Measurements from ENCODE around the gene ATP2B3. TPM values are rescaled to one million over a fixed set of nuclear protein-coding genes. Genes with fewer than 3 reads are reported as not detected.

Gene ATP2B3
- total RNA-seq, 1 donor from 2014 or later, result 0.37 TPM

- Mint-ChIP-seq H3K4me1 (ENCODE audit: low read depth) (peaks cover 66% of the 10 kb centered on the region), H3K27me3 (ENCODE audit: low read depth) (no peaks in the 10 kb centered on the region), H3K36me3 (ENCODE audit: low read depth) (peaks cover 1% of the 10 kb centered on the region), H3K9me3 (ENCODE audit: low read depth) (no peaks in the 10 kb centered on the region), H3K4me3 (ENCODE audit: unreplicated experiment) (no peak overlapping the region), H3K27ac (ENCODE audit: unreplicated experiment) (no peak overlapping the region)
- no peak for DNase-seq (ENCODE audit: low spot score)
- no peak for TF ChIP-seq CTCF (IDR thresholded peaks at IDR 0.05)
Measured at GRCh38 chrX:153493085-153493484, 24.4 kb upstream of the ATP2B3 start.

- peaks cover 1% of the 10 kb centered on the region for H3K36me3 Mint-ChIP-seq (ENCODE audit: low read depth)
- H3K27ac Mint-ChIP-seq (ENCODE audit: unreplicated experiment), result peak overlapping the region; percentile 92
- no peaks in the 10 kb centered on the region for H3K27me3 Mint-ChIP-seq (ENCODE audit: low read depth)
- DNase-seq (ENCODE audit: low spot score), result no peak
- peak overlapping the region; percentile 97 for H3K4me3 Mint-ChIP-seq (ENCODE audit: unreplicated experiment)
- no peaks in the 10 kb centered on the region for H3K9me3 Mint-ChIP-seq (ENCODE audit: low read depth)
- H3K4me1 Mint-ChIP-seq (ENCODE audit: low read depth), result peaks cover 64% of the 10 kb centered on the region
- TF ChIP-seq CTCF (IDR thresholded peaks at IDR 0.05), result no peak
Measured at GRCh38 chrX:153494061-153494460, 23.4 kb upstream of the ATP2B3 start.

- peaks cover 1% of the 10 kb centered on the region for H3K36me3 Mint-ChIP-seq (ENCODE audit: low read depth)
- H3K4me1 Mint-ChIP-seq (ENCODE audit: low read depth), result peaks cover 60% of the 10 kb centered on the region
- peak; percentile 76 for TF ChIP-seq CTCF (IDR thresholded peaks at IDR 0.05)
- H3K4me3 Mint-ChIP-seq (ENCODE audit: unreplicated experiment), result peak within 1 kb of the TSS; percentile 97
- H3K27me3 Mint-ChIP-seq (ENCODE audit: low read depth), result no peaks in the 10 kb centered on the region
- no peaks in the 10 kb centered on the region for H3K9me3 Mint-ChIP-seq (ENCODE audit: low read depth)
- peak within 1 kb of the TSS; percentile 96 for H3K27ac Mint-ChIP-seq (ENCODE audit: unreplicated experiment)
- DNase-seq (ENCODE audit: low spot score), result no peak
Measured at GRCh38 chrX:153494541-153495361, 22.7 kb upstream of the ATP2B3 start, which contains the start of gene BGN. Gene BGN, plus strand, starts transcription at chrX:153494980. Its CDS starts 9,652 bp downstream, at chrX:153504632.

GRCh38 chrX:153495362-153495751 is 22.1 kb upstream of the ATP2B3 start:
- H3K36me3 Mint-ChIP-seq (ENCODE audit: low read depth), result peaks cover 1% of the 10 kb centered on the region
- peak overlapping the region; percentile 97 for H3K4me3 Mint-ChIP-seq (ENCODE audit: unreplicated experiment)
- peak overlapping the region; percentile 96 for H3K27ac Mint-ChIP-seq (ENCODE audit: unreplicated experiment)
- TF ChIP-seq CTCF (IDR thresholded peaks at IDR 0.05), result peak; percentile 38
- H3K27me3 Mint-ChIP-seq (ENCODE audit: low read depth), result no peaks in the 10 kb centered on the region
- peaks cover 59% of the 10 kb centered on the region for H3K4me1 Mint-ChIP-seq (ENCODE audit: low read depth)
- no peaks in the 10 kb centered on the region for H3K9me3 Mint-ChIP-seq (ENCODE audit: low read depth)
- DNase-seq (ENCODE audit: low spot score), result no peak

- H3K27me3 Mint-ChIP-seq (ENCODE audit: low read depth), result no peaks in the 10 kb centered on the region
- no peak for TF ChIP-seq CTCF (IDR thresholded peaks at IDR 0.05)
- peaks cover 8% of the 10 kb centered on the region for H3K36me3 Mint-ChIP-seq (ENCODE audit: low read depth)
- peak overlapping the region; percentile 96 for H3K27ac Mint-ChIP-seq (ENCODE audit: unreplicated experiment)
- peaks cover 59% of the 10 kb centered on the region for H3K4me1 Mint-ChIP-seq (ENCODE audit: low read depth)
- DNase-seq (ENCODE audit: low spot score), result no peak
- peak overlapping the region; percentile 97 for H3K4me3 Mint-ChIP-seq (ENCODE audit: unreplicated experiment)
- peaks cover 2% of the 10 kb centered on the region for H3K9me3 Mint-ChIP-seq (ENCODE audit: low read depth)
Measured at GRCh38 chrX:153495903-153496589, 21.4 kb upstream of the ATP2B3 start.
